Activated naive CD4-positive, alpha-beta T cell treated with anti-CD3 and anti-CD28 coated beads, Interleukin-2, amount 10 ng/mL, durations not matched to agents 7 days and 5 days (primary cell): Measurements from ENCODE around the gene GLMP.

Experiments used
- CTCF ChIA-PET: fragments of 350-600 bp; sonication (Branson Sonifier 250); formaldehyde crosslinking; loops from one replicate; lab custom pipeline; 2021; ENCODE audit warnings: antibody characterized with exemption; lab: Charles Lee
- DNase-seq: peaks from one replicate; pipeline ENCODE4 v3.0.0-alpha.2; 2020
- H3K27ac Mint-ChIP-seq: one replicate; pipeline ENCODE4 v1.8.0; 2021; ENCODE audit warnings: mild to moderate bottlenecking, moderate library complexity, mixed read lengths
- H3K27me3 Mint-ChIP-seq: one replicate; pipeline ENCODE4 v1.8.0; 2021; ENCODE audit warnings: mild to moderate bottlenecking, mixed read lengths
- H3K36me3 Mint-ChIP-seq: one replicate; pipeline ENCODE4 v1.8.0; 2021; ENCODE audit warnings: mixed read lengths
- H3K4me1 Mint-ChIP-seq: one replicate; pipeline ENCODE4 v1.8.0; 2021; ENCODE audit warnings: mixed read lengths
- H3K4me3 Mint-ChIP-seq: one replicate; pipeline ENCODE4 v1.8.0; 2021; ENCODE audit warnings: mild to moderate bottlenecking, moderate library complexity, mixed read lengths
- H3K9me3 Mint-ChIP-seq: one replicate; pipeline ENCODE4 v1.8.0; 2021; ENCODE audit warnings: mixed read lengths

Gene GLMP

DNA sequence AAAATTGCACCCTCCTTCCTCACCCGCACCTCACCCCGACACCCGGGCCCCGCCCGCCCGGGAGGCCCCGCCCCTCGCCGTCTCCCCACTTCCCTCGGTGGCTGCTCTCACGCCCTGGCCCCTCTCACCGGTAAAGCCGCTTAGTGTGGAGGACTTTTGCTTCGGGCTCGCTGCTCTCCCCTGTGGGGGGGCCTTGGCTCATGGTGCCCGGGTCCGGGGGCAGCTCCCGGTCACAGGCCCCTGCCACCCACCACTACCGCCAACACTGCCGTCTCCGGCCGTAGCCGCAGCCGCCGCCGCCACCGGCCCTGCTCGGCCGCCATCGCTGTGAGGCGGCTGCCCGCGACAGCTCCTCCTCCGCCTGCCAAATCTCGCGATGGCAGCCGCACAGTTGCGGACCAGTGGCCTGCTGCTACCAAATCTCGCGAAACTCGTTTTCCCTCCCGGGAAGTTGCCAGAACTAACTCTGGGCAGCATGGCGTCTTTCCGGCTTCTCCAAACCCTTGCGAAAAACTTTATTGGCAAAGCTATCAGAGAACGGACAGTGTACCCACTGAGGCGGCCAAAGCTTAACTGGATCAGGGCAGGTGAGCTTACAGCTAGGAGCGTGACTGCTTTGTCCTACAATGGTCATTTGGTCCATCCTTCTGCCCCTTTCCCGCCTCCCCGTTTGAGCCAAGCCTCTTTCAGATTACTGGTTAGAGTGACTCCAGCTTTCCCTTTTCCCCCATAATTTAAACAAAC lies 12.8 kb downstream of the GLMP start, which contains the start of gene SMG5:
TSS of gene SMG5 (minus strand) at position 347 of the 744 bp plus-strand sequence. CDS start at position 202, 145 bp downstream.
- Mint-ChIP-seq H3K4me3 (peak within 1 kb of the TSS; percentile 82), H3K36me3 (peaks cover 16% of the 10 kb centered on the region), H3K4me1 (peaks cover 39% of the 10 kb centered on the region), H3K9me3 (no peaks in the 10 kb centered on the region), H3K27me3 (no peaks in the 10 kb centered on the region), H3K27ac (peak within 1 kb of the TSS; percentile 88)
- CTCF ChIA-PET: interaction anchor here (0.7 to 3.5 kb wide), 6 partner anchors 11 to 186 kb away, joined by 3 to 11 read pairs (median 4); no protein-coding TSS in a partner anchor
- DNase-seq: peak; percentile 98

- Mint-ChIP-seq H3K27me3 (no peaks in the 10 kb centered on the region), H3K4me3 (peak overlapping the region; percentile 82), H3K9me3 (no peaks in the 10 kb centered on the region), H3K36me3 (peaks cover 23% of the 10 kb centered on the region), H3K27ac (peak overlapping the region; percentile 88), H3K4me1 (peaks cover 39% of the 10 kb centered on the region)
- DNase-seq: no peak
- CTCF ChIA-PET: interaction anchor here (0.8 to 3.5 kb wide), 8 partner anchors 16 to 420 kb away, joined by 3 to 11 read pairs (median 4); no protein-coding TSS in a partner anchor
Measured at GRCh38 chr1:156281693-156282478, 13.6 kb downstream of the GLMP start.

DNA sequence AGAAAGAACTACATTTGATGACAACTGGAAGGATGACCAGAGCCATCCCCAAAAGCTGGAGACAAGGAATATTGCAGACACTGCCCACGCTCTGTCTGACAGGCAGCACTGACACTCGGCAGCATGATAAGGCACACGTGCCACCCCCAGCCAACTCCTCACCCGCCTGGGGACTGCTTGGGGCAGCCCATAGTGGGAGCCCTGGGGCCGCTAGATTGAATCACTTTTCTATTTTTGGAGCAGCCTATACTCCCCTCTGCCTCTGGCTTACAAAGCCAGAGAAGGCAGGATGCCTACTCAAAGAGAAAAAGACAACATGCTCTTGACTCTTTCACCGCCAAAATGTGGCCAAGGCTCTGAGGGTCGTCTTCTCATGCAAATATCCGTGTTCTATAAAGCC lies 14.2 kb downstream of the GLMP start:
- Mint-ChIP-seq H3K27me3 (no peaks in the 10 kb centered on the region), H3K9me3 (no peaks in the 10 kb centered on the region), H3K36me3 (peaks cover 27% of the 10 kb centered on the region), H3K4me3 (peak overlapping the region; percentile 82), H3K4me1 (peaks cover 39% of the 10 kb centered on the region), H3K27ac (peak overlapping the region; percentile 88)
- CTCF ChIA-PET: interaction anchor here (0.8 to 3.5 kb wide), 9 partner anchors 14 to 419 kb away, joined by 3 to 11 read pairs (median 3); partner anchors contain the start of gene GLMP
- DNase-seq: peak; percentile 51

GRCh38 chr1:156279837-156280236 lies 15.6 kb downstream of the GLMP start:
- no peak for DNase-seq
- CTCF ChIA-PET: interaction anchor here (1.1 to 3.5 kb wide), 6 partner anchors 15 to 189 kb away, joined by 3 to 11 read pairs (median 4); partner anchors contain the start of gene GLMP
- Mint-ChIP-seq H3K27me3 (no peaks in the 10 kb centered on the region), H3K36me3 (peaks cover 30% of the 10 kb centered on the region), H3K27ac (no peak overlapping the region), H3K4me1 (peaks cover 37% of the 10 kb centered on the region), H3K9me3 (no peaks in the 10 kb centered on the region), H3K4me3 (peak overlapping the region; percentile 52)

GRCh38 chr1:156276966-156277381 lies 18.5 kb downstream of the GLMP start:
- no peaks in the 10 kb centered on the region for H3K9me3 Mint-ChIP-seq
- peaks cover 19% of the 10 kb centered on the region for H3K4me1 Mint-ChIP-seq
- H3K27me3 Mint-ChIP-seq: no peaks in the 10 kb centered on the region
- peaks cover 49% of the 10 kb centered on the region for H3K36me3 Mint-ChIP-seq
- no peak for DNase-seq
- CTCF ChIA-PET: no interaction called here
- H3K4me3 Mint-ChIP-seq: no peak overlapping the region
- no peak overlapping the region for H3K27ac Mint-ChIP-seq

- CTCF ChIA-PET: no interaction called here
- no peak for DNase-seq
- Mint-ChIP-seq H3K4me1 (peaks cover 17% of the 10 kb centered on the region), H3K4me3 (no peak overlapping the region), H3K27me3 (no peaks in the 10 kb centered on the region), H3K9me3 (no peaks in the 10 kb centered on the region), H3K27ac (no peak overlapping the region), H3K36me3 (peaks cover 52% of the 10 kb centered on the region)
Measured at GRCh38 chr1:156276532-156276931, 18.9 kb downstream of the GLMP start.

GRCh38 chr1:156270314-156270713 lies 25.2 kb downstream of the GLMP start:
- no peaks in the 10 kb centered on the region for H3K27me3 Mint-ChIP-seq
- no peak overlapping the region for H3K27ac Mint-ChIP-seq
- no peaks in the 10 kb centered on the region for H3K4me1 Mint-ChIP-seq
- DNase-seq: no peak
- H3K9me3 Mint-ChIP-seq: no peaks in the 10 kb centered on the region
- CTCF ChIA-PET: no interaction called here
- peaks cover 63% of the 10 kb centered on the region for H3K36me3 Mint-ChIP-seq
- no peak overlapping the region for H3K4me3 Mint-ChIP-seq

- no peaks in the 10 kb centered on the region for H3K27me3 Mint-ChIP-seq
- no peaks in the 10 kb centered on the region for H3K9me3 Mint-ChIP-seq
- no peaks in the 10 kb centered on the region for H3K4me1 Mint-ChIP-seq
- no peak for DNase-seq
- CTCF ChIA-PET: no interaction called here
- peaks cover 63% of the 10 kb centered on the region for H3K36me3 Mint-ChIP-seq
- no peak overlapping the region for H3K27ac Mint-ChIP-seq
- H3K4me3 Mint-ChIP-seq: no peak overlapping the region
Measured at GRCh38 chr1:156268336-156268735, 27.1 kb downstream of the GLMP start.

DNA sequence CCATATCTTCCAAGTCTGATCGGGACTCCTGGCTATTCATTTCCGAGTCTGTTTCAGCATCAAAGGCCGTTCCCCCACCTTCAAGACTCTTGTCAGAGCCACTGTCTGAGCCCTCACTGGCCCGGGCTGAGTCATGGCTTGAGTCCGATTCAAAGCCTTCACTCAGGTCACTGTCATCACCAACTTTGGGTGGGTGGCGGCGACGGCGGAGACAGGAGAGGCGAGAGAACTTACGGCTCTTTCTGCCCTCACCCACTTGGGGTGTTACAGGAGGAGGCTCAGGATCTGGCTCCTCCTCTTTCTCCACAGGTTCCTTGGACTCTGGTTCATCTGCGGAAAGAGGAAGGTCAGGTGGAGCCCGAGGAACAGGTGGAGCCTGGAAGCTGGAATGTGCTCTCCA lies 29.4 kb downstream of the GLMP start:
- no peak overlapping the region for H3K27ac Mint-ChIP-seq
- no peaks in the 10 kb centered on the region for H3K27me3 Mint-ChIP-seq

GRCh38 chr1:156263288-156263655 lies 32.2 kb downstream of the GLMP start:
- Mint-ChIP-seq H3K27ac (no peak overlapping the region), H3K27me3 (no peaks in the 10 kb centered on the region), H3K9me3 (no peaks in the 10 kb centered on the region), H3K4me3 (no peak overlapping the region), H3K36me3 (peaks cover 74% of the 10 kb centered on the region), H3K4me1 (peaks cover under 1% of the 10 kb centered on the region)
- CTCF ChIA-PET: no interaction called here
- no peak for DNase-seq

More for the DNA sequence above, 29.4 kb downstream of the GLMP start:
- no peaks in the 10 kb centered on the region for H3K4me1 Mint-ChIP-seq
- H3K9me3 Mint-ChIP-seq: no peaks in the 10 kb centered on the region
- H3K4me3 Mint-ChIP-seq: no peak overlapping the region
- CTCF ChIA-PET: no interaction called here
- no peak for DNase-seq
- H3K36me3 Mint-ChIP-seq: peaks cover 64% of the 10 kb centered on the region

GRCh38 chr1:156262461-156263287 lies 32.8 kb downstream of the GLMP start:
- Mint-ChIP-seq H3K9me3 (no peaks in the 10 kb centered on the region), H3K36me3 (peaks cover 74% of the 10 kb centered on the region), H3K27me3 (no peaks in the 10 kb centered on the region), H3K4me1 (peaks cover 6% of the 10 kb centered on the region), H3K4me3 (no peak overlapping the region), H3K27ac (peak overlapping the region; percentile 35)
- CTCF ChIA-PET: interaction anchor here (1.2 kb wide), 1 partner anchor 122 kb away, joined by 3 read pairs; no protein-coding TSS in a partner anchor
- DNase-seq: no peak

GRCh38 chr1:156260896-156261295 lies 34.6 kb downstream of the GLMP start:
- H3K27me3 Mint-ChIP-seq: no peaks in the 10 kb centered on the region
- no peak for DNase-seq
- H3K27ac Mint-ChIP-seq: no peak overlapping the region
- peaks cover 71% of the 10 kb centered on the region for H3K36me3 Mint-ChIP-seq
- CTCF ChIA-PET: interaction anchor here (1.3 to 1.6 kb wide), 3 partner anchors 36 to 115 kb away, joined by 4 read pairs; no protein-coding TSS in a partner anchor
- no peak overlapping the region for H3K4me3 Mint-ChIP-seq
- H3K4me1 Mint-ChIP-seq: peaks cover 15% of the 10 kb centered on the region
- H3K9me3 Mint-ChIP-seq: no peaks in the 10 kb centered on the region

DNA sequence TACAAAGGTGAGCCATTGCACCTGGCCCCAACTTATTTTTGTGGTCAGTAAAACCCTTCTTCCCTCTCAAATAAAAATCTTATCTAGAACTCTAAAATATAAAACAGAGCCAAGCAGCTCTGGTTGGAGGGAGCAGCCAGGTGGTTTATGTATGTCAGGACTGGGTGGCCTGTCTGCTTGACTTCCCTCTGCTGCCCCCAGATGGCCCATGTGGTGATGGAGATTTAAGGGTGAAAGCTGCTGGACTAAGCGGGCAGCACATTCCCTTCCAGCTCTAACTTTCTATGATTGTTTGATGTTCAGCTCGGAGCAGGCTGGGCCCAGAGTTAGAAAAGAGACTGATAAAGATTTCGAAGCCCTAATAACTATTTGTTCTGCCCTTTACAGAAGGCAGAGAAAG lies 35.7 kb downstream of the GLMP start:
- H3K27me3 Mint-ChIP-seq: no peaks in the 10 kb centered on the region
- CTCF ChIA-PET: interaction anchor here (0.7 to 1.6 kb wide), 6 partner anchors 35 to 131 kb away, joined by 3 to 5 read pairs (median 4); no protein-coding TSS in a partner anchor
- H3K36me3 Mint-ChIP-seq: peaks cover 65% of the 10 kb centered on the region
- H3K4me1 Mint-ChIP-seq: peaks cover 15% of the 10 kb centered on the region
- DNase-seq: no peak
- no peaks in the 10 kb centered on the region for H3K9me3 Mint-ChIP-seq
- no peak overlapping the region for H3K4me3 Mint-ChIP-seq
- H3K27ac Mint-ChIP-seq: no peak overlapping the region
